NT2/D1 (cell line): ENCODE results near the gene GOLGA5.

Experiments
- SUZ12 ChIP-seq: IDR thresholded peaks from 2 replicates; pipeline ENCODE4 v1.6.1; 2011; ENCODE audit not compliant: insufficient read length, insufficient read depth; ENCODE audit errors: extremely low read depth
- ZNF274 ChIP-seq: IDR thresholded peaks from 2 replicates; pipeline ENCODE4 v1.6.1; 2011; ENCODE audit warnings: mild to moderate bottlenecking, low read depth, low read length

DNA sequence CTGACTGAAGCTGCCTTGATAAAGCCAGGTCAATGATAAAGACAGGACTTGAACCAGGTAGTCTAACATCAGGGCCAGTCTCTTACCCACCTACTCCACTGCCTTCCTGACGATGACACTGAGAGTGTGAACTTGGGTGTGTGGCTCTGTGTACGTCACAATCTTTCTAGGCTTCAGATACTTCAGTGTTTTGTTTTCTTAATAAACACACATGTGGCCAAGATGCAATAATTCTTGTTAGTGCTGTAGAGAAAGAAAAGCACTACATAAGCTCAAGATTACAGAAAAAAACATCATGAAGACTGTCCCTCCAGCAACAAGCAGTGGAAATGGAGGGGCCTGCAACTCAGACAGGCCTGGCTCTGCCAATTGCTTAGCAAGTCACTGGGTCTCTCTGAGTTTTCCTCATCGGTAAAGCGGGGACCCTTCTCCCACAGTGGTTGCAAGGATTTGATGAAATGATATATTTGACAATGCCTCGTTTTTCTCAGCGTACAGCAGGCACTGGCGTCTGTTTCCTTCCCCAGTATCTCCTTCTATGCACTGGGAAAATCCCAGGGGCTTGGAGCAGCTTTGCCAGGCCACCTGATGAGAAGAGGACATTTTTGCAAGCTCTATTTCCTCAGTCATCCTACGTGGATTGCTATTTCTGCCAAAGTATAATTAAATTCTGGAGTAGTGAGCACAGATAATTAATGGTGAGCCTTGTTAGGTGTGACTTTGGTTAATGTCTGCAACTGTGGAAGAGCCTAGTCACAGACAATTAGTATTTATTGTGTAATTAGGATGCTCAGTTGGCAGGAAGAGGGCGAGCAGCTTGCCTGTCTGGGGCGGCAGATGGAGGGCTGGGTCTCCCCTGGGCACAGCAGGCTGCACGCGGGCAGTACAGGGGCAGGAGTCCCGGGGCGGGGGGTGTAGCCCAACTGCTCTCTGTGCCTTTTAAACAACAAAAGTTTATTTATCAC is 73.1 kb downstream of the GOLGA5 start:
- no peak for TF ChIP-seq SUZ12
- no peak for TF ChIP-seq ZNF274
